Dermis microvascular lymphatic vessel endothelial cell (primary cell): Measurements from ENCODE around the gene MS4A13. TPM values are rescaled to one million over a fixed set of nuclear protein-coding genes. Genes with fewer than 3 reads are reported as not detected.
"Not testable (repeated sequence)": the region's sequence is repeated elsewhere in the genome, so short reads cannot be mapped to it uniquely, and the experiment has no call there.

ENCODE experiments used
- DNase-seq, 2 donors: peaks; one replicate each; pipeline versions ENCODE4 v3.0.0 to v3.0.0-alpha.2; 2010; ENCODE audit warnings: low read depth in 2 of 2
- total RNA-seq: library from RNA; depleted of rRNA; stranded (reverse); fragments of >200 nt; gene quantifications from 2 replicates; pipeline ENCODE4 v1.2.1, GENCODE V29; 2014

The MS4A13 gene
- total RNA-seq, 1 donor from 2014 or later: not detected

DNA sequence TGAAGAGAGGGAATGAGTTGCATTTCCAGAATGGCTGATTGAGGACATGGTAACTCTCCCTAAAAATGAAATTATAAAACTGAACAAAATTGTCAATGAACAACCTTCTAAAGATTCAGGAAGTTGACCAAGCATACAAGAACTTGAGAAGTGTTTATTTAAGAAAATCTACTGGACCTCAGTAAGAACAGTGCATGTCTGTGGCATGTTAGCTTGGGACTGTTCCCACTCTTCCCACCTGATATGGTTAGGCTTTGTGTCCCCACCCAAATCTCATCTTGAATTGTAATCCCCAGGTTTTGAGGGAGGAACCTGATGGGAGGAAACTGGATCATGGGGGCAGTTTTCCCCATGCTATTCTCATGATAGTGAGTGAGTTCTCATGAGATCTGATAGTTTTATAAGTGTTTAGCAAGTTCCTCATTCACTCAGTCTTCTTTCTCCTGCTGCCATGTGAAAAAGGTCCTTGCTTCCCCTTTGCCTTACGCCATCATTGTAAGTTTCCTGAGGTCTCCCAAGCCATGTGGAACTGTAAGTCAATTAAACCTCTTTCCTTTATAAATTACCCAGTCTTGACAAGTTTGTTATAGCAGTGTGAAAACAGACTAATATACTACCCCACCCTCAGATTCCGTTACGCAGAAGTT, 15.4 kb downstream of the MS4A13 start:
- no peak for DNase-seq

DNA sequence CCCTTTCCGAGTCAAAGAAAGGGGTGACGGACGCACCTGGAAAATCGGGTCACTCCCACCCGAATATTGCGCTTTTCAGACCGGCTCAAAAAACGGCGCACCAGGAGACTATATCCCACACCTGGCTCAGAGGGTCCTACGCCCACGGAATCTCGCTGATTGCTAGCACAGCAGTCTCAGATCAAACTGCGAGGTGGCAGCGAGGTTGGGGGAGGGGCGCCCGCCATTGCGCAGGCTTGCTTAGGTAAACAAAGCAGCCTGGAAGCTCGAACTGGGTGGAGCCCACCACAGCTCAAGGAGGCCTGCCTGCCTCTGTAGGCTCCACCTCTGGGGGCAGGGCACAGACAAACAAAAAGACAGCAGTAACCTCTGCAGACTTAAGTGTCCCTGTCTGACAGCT, 17.2 kb downstream of the MS4A13 start:
- not testable (repeated sequence) for DNase-seq

DNA sequence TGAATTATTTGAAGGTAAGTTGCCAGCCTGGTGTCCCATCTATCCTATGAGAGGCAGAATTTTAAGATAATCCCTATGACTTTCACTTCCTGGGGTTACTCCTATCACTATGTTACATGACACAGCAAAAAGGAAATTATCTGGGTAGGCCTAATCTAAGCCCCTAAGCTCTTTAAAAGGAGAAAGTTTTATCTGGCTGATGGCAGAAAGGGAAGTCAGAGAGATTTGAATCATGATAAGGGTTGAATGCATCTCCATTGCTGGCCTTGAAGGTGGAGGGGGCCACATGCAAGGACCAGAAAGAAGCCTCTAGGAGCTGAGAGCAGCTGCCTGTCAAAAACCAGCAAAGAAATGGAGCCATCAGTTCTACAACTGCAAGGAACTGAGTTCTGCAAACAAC, 23.4 kb downstream of the MS4A13 start:
- not testable (repeated sequence) for DNase-seq

DNA sequence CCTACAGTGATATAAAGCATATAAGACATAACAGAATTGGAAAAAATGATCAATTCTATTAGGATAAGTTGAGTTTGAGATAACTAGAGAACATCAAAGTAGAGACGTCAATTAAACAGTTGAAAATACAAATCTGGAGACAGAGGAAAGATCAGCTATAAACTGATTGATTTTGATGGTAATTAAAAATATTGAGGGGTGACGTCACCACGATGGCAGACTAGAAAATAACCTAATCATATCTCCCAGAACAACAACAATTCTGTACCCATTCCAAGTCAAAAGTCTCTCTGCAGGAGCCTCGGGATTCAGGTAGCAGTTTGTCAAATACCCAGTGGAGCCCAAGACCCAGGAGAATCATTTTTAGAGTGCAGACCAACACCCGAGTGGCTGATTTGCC, 28.9 kb downstream of the MS4A13 start:
- no peak for DNase-seq

DNA sequence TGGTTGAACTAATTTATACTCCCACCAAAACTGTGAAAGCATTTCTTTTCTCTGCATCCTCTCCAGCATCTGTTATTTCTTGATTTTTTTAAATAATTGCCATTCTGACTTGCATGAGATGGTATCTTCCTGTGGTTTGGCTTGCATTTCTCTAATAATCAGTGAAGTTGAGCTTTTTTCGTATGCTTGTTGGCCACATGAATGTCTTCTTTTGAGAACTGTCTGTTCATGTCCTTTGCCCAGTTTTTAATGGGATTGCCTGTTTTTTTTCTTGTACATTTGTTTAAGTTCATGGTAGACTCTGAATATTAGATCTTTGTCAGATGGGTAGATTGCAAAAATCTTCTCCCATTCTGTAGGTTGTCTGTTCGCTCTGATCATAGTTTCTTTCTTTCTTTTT, 46.1 kb downstream of the MS4A13 start:
- DNase-seq: no peak

DNA sequence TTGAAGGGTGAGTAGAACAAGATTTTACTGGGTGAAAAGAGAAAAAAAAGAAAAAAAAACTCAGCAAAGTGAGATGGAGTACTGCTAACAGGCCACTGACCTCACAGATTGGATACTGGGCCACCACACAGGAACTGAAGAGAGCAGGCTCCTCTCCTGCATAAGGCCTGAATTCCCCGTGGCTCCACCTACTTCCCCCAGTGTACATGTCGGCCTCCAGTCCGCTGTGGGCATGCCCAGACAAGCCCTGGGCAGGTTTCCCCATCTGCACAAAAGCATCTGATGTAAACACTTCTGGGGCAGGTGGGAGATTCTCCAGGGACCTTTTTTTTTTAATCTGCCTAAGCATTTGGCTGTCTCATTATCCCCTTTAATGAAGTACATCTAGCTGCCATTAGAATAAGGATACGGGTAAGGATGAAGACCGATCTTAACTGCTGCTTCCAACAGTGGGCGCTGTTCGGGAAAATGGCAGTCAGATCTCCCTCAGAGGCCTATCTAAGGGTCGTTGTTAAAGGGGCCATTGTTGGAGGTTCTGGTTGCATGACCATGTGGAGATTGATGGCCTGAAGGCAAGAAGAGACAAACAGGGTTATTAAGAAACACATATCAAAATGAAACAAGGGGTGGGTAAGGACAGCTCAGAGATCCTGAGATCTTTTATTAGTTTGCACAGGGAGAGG, 48.5 kb downstream of the MS4A13 start:
- DNase-seq: peak in 1 of 2 donors; percentile 11

DNA sequence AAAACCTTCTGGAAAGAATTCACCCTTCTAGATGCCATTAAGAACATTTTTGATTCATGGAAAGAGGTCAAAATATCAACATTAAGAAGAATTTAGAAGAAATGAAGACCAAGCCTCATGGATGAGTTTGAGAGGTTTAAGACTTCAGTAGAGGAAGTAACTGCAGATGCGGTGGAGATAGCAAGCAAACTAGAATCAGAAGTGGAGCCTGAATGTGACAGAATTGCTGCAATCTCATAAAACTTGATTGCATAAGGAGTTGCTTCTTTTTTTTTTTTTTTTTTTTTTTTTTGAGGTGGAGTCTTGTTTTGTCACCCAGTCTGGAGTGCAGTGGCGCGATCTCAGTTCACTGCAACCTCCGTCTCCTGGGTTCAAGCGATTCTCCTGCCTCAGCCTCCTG, 51.6 kb downstream of the MS4A13 start:
- no peak for DNase-seq

DNA sequence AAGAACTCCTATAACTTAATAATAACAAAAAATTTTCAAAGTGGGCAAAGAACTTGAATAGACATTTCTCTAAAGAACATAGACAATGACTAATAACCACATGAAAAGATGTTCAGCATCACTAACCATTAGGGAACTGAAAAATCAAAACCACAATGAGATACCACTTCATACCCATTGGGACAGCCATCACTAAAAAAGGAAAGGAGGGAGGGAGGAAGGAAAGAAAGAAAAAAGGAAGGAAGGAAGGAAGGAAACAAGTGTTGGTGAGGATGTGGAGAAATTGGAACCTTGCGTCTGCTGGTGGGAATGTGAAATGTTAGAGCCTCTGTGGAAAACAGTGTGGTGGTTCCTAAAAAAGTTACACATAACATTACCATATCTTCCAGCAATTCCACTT, 55.8 kb downstream of the MS4A13 start:
- DNase-seq: no peak

DNA sequence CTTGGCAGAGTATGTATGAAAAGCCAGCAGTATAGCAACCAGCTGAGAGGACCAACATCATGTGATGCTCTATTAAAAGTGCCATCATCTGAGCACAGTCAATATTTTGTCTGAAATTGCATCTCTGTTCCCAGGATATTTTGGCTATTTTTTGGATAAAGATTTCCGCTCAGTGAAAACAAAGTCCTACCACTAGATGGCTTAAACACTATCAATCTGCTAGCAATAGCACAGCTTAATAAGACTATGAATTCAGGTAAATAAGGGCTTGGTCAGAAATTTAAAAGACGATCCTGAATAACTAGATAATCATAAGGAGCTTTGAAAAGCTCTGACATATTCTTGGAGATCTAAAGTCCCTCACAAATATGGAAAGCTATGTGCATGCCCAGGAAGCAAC, 74.4 kb downstream of the MS4A13 start:
- no peak for DNase-seq

Other genes starting within 250 kb of the MS4A13 start
- gene MS4A4A, start 234.7 kb upstream of the MS4A13 start, total RNA-seq: not detected in 2 replicates
- gene MS4A6E, start 188.1 kb upstream of the MS4A13 start, total RNA-seq: not detected in 2 replicates
- not detected in 2 replicates for gene MS4A7, start 136.9 kb upstream of the MS4A13 start, total RNA-seq
- gene MS4A14, start 118.9 kb upstream of the MS4A13 start, total RNA-seq: not detected in 2 replicates
- not detected in 2 replicates for gene MS4A5, start 85.8 kb upstream of the MS4A13 start, total RNA-seq
- under 0.01 TPM in 1 of 2 replicates, not detected in the other for gene MS4A1, start 59.5 kb upstream of the MS4A13 start, total RNA-seq
- gene MS4A12, start 22.6 kb upstream of the MS4A13 start, total RNA-seq: not detected in 2 replicates
- gene MS4A8, start 184.2 kb downstream of the MS4A13 start, total RNA-seq: not detected in 2 replicates
- gene MS4A18, start 209.3 kb downstream of the MS4A13 start, total RNA-seq: not detected in 2 replicates
- under 0.01 TPM in 1 of 2 replicates, not detected in the other for gene MS4A15, start 241.5 kb downstream of the MS4A13 start, total RNA-seq